Heart left ventricle (tissue), 13 donors: ENCODE data around the gene GARIN5B.

ENCODE experiments used
- POLR2A ChIP-seq, 2 donors: fragments of 450-650 bp; IDR thresholded peaks; one replicate each; pipeline ENCODE4 v1.6.1; 2017; ENCODE audit warnings: antibody characterized with exemption in 2 of 2, mild to moderate bottlenecking in 2 of 2, moderate library complexity in 2 of 2
- TF ChIP-seq, protein P1 (sequence below), 12 donors: fragments of 200-600 bp; sonication (generic) in 4 of 12; IDR thresholded peaks; one replicate each; pipeline versions ENCODE4 v1.5.0 to v1.8.0; 2018 to 2022; ENCODE audit warnings: antibody characterized with exemption in 12 of 12, mild to moderate bottlenecking in 5 of 12
- donor health status: ischemic (EF 13 %, LVEDD 7.1; RV severe dilation, severe dysfunction).
- donor health status: DM: no; HTN: yes; CAD: no.
- donor health status: DM: no; HTN: no; CAD: no.
- donor health status: ischemic (EF 25% LVEDD 6.9; RV normal size, moderate dysfunction).
- donor health status: ischemic (EF 25% LVEDD 5.7; RV mildly dilated, moderate dysfunction).
- donor health status: ischemic (EF 35%, LVEDD 5.7; RV mildly dilated, moderate dysfunction).
- donor health status: nonischemic (EF 11% LVEDD 7.7; RV severe dilation, severe dysfunction).
- donor health status: DM: yes; HTN: yes; CAD: no.
- donor health status: PGD.
- donor health status: ischemic (EF 29% LVEDD 5.4; RV normal size, mild dysfunction).
- donor health status: nonischemic (EF 23%, LVEDD 6.1; RV moderate dilation, normal function).

DNA sequence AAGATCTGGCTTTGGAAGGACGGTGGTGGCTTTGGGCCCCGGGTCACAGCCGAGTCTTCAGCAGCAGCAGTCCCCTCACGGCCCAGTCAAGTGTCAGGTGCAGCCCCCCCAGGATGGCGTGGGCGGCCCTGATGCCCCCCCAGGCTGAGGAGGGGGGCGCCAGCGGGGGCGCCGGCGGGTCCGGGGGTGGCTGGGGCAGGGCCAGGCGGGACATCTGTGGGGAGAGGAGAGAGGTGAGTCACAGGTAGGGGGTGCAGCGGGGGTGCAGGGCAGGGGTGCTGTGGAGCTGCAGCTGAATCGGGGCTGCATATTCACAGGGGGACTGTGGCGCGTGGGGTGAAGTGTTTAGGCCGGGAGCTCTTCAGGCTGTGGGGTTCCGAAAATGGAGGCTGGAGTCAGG, 2.9 kb upstream of the GARIN5B start:
- TF ChIP-seq, protein P1, sequence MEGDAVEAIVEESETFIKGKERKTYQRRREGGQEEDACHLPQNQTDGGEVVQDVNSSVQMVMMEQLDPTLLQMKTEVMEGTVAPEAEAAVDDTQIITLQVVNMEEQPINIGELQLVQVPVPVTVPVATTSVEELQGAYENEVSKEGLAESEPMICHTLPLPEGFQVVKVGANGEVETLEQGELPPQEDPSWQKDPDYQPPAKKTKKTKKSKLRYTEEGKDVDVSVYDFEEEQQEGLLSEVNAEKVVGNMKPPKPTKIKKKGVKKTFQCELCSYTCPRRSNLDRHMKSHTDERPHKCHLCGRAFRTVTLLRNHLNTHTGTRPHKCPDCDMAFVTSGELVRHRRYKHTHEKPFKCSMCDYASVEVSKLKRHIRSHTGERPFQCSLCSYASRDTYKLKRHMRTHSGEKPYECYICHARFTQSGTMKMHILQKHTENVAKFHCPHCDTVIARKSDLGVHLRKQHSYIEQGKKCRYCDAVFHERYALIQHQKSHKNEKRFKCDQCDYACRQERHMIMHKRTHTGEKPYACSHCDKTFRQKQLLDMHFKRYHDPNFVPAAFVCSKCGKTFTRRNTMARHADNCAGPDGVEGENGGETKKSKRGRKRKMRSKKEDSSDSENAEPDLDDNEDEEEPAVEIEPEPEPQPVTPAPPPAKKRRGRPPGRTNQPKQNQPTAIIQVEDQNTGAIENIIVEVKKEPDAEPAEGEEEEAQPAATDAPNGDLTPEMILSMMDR (IDR thresholded peaks at IDR 0.05): no peak
- TF ChIP-seq POLR2A (IDR thresholded peaks at IDR 0.05): no peak
